Stromal cell of bone marrow (primary cell): ENCODE results near the gene DPP7.
A peak's percentile ranks its signal among the peaks of the same experiment; 100 is the strongest.
"Not testable (repeated sequence)": the region's sequence is repeated elsewhere in the genome, so short reads cannot be mapped to it uniquely, and the experiment has no call there.

Experiments used
- DNase-seq: peaks from one replicate; pipeline ENCODE4 v3.0.0-alpha.2; 2012; ENCODE audit warnings: low read depth

Gene DPP7

GRCh38 chr9:137129456-137130175 is 15.1 kb upstream of the DPP7 start:
- peak; percentile 82 for DNase-seq

GRCh38 chr9:137128862-137129455 is 14.4 kb upstream of the DPP7 start:
- DNase-seq: no peak

DNA sequence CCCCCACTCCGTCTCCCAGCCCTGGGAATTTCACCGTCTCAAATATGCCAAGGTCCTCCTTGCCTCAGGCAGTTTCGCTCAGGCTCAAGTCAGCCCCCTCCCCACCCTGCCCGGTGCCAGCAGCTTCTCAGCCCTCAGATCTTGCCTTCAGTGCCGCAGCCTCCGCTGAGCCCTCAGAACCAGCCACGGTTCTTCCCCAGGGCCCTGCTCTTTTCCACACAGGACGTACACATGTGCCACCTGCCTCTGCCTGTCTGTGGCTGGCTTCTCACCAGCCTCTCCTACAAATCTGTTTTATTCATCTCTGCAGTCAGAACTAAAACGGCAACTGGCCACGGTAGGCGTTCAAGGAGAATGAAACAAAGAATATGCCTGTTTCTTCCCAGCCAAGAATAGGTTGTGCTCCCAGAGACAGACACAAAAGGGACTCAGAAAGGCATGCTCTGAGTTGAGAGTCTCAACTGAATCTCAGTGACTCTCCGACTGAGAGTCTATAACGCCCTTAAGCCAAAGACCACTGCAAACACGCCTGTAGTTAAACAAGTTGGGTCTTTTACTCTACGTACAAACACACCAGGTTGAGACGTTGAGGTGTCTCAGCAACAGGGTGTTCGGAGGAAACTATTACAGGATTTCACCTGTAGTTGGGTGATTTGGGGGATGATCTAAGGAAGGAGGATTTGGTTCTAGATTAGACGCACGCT is 13.8 kb upstream of the DPP7 start:
- DNase-seq: no peak

GRCh38 chr9:137127301-137128157 is 13.0 kb upstream of the DPP7 start:
- no peak for DNase-seq

- DNase-seq: no peak
These were observed 12.3 kb upstream of the DPP7 start for GRCh38 chr9:137126786-137127185.

DNA sequence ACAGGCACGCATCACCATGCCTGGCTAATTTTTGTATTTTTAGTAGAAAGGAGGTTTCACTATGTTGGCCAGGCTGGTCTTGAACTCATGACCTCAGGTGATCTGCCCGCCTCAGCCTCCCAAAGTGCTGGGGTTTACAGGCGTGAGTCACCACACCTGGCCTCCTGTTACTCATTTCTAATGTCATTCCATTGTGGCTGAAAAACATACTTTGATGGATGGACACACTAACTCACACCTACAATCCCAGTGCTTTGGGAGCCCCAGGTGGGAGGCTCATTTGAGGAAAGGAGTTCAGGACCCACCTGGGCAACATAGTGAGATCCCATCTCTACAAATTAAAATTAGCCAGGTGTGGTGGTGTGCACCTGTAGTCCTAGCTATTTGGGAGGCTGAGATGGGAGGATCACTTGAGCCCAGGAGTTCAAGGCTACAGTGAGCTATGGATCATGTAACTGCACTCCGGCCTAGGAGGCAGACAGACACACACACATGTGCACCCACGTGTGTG is 9.5 kb upstream of the DPP7 start:
- not testable (repeated sequence) for DNase-seq

GRCh38 chr9:137123468-137123837 is 8.9 kb upstream of the DPP7 start:
- no peak for DNase-seq

- not testable (repeated sequence) for DNase-seq
These were observed 8.4 kb upstream of the DPP7 start for GRCh38 chr9:137122796-137123467.

DNA sequence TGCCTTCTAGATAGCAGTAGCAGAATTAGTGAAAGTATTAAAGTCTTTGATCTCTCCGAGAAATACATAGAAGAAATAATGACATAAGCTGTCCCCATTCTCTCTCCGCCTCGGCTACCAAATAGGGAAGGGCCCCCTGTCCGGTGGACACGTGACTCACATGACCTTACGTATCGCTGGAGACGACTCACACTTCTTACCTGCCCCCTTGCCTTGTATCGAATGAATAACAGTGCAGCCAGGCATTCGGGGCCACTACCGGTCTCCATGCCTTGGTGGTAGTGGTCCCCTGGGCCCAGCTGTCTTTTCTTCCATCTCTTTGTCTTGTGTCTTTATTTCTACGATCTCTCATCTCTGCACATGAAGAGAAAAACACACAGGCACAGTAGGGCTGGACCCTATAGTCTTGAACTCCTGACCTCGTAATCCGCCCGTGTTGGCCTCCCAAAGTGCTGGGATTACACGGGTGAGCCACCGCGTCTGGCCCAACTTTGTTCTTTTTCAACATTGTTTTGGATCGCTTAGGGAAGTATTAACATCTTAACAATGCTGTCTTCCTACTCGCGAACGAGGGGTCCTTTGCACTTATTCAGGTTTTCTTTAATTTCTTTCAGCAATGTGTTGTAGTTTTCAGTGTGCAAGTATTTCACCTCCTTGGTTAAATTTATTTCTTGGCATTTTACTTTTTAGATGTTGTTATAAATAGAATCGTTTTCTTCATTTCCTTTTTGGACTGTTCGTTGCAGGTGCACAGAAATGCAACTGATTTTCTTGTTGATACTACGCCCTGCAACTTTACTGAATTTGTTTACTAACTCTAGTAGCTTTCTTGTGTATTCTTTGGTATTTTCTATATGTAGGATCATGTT is 7.6 kb upstream of the DPP7 start:
- DNase-seq: not testable (repeated sequence)

DNA sequence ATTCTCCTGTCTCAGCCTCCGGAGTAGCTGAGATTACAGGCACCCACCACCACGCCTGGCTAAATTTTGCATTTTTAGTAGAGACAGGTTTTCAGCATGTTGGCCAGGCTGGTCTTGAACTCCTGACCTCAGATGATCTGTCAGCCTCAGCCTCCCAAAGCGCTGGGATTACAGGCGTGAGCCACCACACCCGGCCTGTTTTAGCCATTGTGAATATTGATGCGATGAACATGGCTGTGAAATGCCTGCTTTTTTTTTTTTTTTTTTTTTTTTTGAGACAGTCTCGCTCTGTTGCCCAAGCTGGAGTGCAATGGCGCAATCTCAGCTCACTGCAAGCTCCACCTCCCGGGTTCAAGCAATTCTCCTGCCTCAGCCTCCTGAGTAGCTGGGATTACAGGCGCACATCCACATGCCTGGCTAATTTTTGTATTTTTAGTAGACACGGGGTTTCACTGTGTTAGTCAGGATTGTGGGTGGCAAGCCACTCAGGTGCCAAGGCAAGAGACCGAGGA is 3.6 kb upstream of the DPP7 start:
- DNase-seq: not testable (repeated sequence)

GRCh38 chr9:137117269-137117731 is 2.8 kb upstream of the DPP7 start:
- DNase-seq: no peak

- no peak for DNase-seq
These were observed 2.2 kb upstream of the DPP7 start for GRCh38 chr9:137116728-137117127.

- DNase-seq: no peak
These were observed 1.5 kb upstream of the DPP7 start for GRCh38 chr9:137116027-137116507.

DNA sequence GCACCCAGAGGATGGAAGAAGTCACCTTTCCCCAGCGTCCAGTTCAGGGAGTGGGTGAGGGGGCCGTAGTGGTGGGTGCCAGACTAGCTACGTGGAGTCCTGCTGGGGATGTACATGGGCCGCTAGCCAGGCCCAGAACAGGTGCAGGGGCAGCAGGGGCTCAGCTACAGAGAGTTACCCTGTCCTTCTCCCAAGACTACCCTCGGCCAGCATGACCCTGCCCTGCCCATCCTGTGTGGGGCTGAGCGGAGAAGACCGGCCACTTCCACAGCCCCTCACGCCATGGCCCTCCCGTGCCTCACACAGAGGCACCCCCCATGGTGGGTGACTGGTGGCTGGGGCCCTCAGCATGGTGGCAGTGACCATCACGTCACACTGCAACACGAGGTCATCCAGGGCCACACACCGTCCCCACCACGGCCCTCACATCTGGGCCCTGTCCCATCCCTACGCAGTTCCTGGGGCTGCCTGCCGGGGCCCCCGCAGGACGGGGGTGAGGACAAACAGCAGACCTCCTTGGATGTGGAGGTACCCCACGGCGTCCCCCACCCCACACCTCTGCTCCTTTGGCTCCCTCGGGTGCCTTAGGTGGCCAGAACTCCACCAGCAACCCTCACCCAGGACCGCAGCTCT is 977 bp upstream of the DPP7 start:
- DNase-seq: no peak

- no peak for DNase-seq
These were observed 317 bp downstream of the DPP7 start for GRCh38 chr9:137114220-137114612.

- no peak for DNase-seq
These were observed 961 bp downstream of the DPP7 start for GRCh38 chr9:137113385-137114159.

DNA sequence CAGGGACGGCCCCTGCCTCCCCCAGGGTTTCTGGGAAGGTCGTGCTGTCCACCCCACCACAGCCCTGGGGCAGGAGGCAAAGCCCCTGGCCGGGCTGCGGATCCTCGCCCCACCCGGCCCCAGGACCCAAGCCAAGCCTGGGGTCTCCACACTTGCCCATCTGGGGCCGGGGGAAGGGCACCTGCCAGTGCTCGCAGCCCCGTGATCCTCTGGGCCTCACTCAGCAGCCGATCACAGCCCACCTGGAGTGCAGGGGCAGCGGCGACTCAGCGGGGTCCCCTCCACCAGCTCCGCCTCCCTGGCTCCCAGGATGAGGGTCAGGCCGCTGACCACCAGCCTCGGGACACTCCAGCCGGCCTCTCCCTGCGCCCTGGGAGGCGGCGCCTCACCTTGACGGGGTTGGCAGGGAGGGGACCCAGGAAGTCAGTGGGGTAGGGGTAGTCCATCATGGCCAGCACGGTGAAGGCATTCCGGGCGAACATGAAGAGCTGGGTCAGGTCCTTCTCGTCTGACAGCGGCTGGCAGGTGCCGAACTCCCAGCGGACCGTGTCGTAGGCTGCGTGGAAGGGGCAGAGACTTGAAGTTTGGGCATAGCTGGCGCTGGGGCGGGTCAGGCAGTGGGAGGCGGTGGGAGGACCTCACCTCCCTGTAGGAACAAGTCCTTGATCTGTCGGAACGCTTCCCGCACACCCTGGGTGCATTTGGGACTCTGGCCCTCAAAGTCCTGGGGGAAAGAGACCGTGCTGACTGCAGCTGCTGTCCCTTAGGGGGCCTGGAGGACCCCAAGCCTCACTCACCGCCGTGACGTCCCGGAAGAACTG is 1.8 kb downstream of the DPP7 start:
- DNase-seq: no peak
